GM18909 (cell line): ENCODE measurements around the gene PROM1.

Source experiments
- ATAC-seq: cut with Tn5 transposase; IDR thresholded peaks from one replicate; pipeline ENCODE4 v1.9.1; 2021; ENCODE audit warnings: mild to moderate bottlenecking; ENCODE audit not compliant: unreplicated experiment, poor library complexity

The PROM1 gene

DNA sequence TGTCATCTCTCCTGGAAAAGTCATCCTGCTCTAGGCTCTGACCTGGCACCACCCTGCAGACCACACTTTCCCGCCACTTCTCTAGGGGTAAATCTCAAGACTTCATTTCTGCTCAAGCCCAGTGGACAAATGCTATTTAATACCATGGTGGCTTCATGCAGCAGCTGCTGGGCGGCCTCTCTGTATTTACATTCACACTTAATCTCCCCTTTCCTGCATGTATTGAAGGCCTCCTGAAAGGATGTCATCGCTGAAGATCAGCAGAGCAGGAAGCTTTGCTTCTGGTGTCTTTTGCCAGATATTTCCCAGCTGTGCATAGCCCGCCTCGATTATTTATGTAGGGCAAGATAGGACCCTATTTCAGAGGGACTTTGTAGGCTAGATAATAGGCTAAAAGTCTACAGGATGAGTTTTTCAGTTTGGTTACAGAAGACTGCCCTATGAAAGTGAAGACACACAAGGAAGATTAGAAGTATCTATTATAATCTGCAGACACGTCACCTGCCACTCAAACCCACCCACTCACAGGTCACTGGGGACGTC, 17.2 kb downstream of the PROM1 start:
- no peak for ATAC-seq

DNA sequence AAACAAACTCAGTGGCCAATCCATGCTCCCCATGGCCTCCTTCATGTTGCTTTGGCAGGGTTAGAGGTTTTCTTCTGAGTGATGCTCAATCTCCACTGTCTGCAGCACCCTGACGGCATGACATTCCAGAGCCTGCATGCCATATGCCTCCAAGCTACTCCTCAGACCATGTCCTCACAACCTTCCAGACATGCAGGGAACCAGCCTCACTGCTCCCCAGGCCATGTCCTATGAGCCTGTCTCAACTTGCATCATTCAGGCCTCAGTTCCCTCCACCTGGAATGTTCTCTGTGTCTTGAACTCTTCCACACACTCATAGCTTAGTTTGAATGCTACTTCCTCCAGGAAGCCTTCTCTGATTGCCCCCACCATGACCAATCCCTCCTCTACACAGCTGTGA, 18.8 kb downstream of the PROM1 start:
- no peak for ATAC-seq

DNA sequence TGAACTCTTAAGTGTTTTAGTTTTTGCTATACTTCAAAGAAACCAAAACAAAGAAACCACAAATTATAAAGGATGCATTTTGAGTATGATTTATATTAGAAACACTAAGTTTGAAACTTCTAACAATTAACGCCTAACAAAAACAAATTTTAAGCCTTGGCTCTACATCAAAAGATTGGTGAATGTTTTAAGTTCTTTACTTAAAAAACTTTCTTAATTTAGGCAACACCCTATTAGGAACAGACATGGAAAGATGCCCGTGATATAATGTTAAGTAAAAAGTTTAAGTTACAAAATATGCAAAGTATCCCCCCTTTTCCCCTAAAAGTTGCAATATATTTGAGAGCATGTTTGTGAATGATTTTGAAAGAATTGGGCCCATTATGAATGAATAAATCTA, 21.2 kb downstream of the PROM1 start:
- no peak for ATAC-seq

DNA sequence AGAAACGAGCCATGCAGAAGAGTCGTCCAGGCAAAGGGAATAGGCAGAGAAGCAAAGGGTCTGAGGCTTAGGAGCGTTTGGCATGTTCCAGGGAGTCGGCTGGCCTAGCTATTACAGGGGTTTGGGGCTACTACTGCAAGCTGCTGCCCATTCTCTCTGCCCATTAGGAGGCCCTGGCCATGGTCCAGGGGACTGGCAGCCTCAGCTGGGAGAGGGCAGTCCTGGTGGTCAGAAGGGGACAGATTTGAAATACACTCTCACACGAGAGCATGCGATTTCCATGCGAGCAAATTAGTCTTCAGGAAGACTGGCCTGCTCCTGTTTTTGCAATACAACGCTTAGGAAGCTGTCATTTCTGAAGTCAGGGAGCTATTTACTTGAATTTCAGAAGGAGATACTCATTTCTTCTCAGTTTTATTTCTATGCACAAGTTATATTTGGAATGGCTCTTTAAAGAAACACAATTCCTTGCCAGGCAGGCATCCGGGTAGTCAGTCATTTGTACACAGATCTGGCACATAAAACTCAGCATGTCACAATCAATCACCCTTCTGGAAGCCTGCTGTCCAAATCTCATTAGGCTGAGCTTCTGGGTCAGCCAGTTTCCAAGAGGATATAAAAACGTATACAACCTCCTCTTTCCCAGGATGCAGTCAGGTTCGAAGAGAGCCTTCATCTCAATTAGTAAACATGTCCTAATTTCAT, 27.0 kb downstream of the PROM1 start:
- no peak for ATAC-seq

DNA sequence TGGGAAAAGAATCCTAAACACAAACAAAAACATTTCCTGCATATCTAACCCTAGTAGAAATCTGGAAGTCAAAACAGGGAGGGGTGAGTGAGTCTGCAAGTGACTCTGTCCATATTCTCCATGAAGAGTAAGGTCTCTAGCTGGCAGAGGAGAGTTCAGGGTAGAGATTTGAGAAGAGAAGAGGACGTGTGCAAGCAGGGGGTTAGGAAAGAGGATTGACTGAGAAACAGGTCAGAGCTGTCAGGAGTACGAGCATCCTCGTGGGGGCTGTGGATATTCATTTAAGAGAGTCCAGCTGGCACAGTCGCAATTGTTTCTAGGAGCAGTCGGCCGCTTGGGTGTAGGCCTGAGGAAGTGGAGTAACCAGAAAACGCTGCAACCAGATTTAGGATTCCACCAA, 27.9 kb downstream of the PROM1 start:
- no peak for ATAC-seq

DNA sequence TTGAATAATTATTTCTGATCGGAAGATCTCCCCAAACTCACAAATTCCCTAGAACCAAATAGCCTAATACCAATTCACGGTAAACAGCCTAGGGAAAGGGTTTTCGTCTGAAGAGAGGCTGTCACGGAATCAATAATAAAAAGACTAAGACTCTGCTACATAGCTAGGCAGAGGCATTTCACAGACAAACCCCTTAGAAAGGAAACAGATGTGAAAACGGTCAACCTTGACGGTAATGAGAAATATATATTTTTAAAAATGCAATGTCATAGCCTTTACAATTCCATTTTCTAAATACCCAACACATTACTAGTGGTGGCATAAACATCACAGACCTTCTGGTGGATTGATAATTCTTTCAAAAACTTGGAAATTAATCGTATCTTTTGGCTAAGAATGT, 28.4 kb downstream of the PROM1 start:
- ATAC-seq: no peak

DNA sequence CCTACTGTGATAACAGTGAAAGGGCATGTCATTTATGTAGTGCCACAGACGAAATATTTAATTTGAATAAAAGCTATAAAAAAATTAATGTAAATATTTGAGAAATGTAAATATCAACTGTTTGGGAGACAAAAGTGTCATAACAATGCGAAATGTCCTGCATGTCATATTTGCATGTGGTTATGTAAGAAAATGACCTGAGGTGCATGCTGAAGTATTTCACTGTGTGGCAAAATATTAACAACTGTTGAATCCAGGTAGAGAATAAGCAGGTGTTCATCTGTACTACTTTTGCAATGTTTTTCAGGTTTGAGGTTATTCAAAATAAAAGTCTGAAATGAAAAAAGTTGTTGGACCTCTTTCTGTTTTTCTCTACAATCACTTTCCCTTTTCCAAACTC, 30.9 kb downstream of the PROM1 start:
- no peak for ATAC-seq

DNA sequence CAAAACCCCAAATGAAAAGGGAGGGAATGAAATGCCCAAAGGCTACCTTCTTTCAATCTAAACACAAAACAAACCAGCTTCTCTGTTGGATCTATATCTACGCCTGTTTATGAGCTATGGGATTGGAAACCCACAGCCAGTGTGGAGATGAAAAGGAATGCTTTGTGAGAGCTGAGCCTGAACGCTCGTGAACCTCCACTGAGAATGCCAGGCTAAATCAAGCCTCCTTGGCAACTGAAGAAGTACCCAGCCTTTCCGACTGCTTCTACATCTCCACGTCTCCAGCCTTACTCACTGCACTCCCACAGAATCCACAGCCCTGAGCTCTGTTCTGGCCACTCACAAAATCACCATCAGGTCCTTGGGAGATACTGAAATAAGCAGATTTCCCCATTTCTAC, 31.8 kb downstream of the PROM1 start:
- ATAC-seq: no peak

DNA sequence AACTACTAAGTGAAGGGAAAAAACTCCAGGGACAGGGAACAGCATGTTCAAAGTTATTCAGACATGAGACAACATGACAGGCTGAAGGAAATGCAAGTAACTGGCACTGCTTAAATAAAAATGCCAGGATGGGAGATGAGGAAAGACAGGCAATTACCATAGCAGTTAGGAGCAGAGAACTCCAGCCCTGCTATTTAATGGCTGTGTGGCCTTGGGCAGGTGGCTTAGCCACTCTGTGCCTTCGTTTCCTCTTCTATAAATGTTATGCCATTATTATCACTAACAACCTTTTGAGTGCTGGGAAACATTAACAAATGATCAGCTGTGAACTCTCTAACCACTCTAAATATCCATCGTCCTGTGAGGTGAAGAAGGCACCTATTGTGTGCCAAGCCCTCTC, 32.7 kb downstream of the PROM1 start:
- no peak for ATAC-seq

DNA sequence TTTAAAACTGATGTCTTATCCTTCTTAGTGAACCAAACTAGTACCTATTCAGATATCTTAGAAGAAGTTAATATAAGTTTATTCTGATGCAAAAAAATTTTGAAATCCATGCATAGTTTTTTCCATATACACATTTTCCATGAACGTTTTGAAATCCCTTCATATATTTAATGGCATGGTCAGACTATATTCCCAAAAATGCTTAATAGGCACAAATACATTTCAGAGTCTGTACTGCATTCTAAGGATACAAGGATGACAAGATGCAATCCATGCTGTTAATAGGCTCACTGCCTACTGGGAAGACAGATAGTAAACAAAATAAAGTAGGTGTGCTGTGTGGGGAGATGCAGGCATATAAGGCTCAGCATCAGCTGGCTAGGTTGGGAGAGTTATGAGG, 33.2 kb downstream of the PROM1 start:
- ATAC-seq: no peak

DNA sequence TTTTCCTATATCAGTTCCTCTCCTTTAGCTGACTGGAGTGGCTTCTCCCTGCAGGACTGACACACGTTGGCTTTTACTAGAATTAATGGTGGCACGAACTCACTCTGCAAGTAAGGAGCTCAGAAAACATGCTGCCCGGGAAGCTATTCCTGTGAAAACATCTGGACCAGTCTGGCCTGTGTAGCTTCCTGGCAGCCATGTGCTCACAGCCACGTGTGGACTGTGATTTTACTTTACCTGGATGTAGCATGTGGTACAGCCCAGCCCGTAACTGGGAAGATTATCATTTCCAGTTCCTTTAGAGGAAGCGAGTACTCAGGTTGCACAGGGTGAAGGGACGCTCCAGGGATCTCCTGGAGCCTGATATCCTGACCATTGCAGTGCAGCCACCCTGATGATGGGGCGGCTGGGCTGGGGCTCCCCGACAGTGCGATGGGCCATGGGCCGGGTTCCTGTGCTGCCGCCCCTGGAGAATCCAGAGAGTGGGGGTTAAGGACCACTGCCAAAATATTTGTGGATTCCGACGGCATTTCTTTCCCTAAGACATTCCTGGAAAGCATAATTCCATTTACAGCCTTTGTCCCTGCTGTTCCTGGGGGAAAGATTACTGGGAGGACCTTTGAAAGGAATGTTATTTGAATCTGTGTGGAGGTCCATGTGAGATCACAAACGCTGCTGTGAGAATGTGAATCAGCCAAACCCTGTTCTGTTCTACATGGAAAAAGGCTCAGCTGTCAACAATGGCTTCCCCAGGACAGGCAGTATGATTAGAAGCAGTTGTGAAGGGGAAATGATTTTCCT, 35.0 kb downstream of the PROM1 start:
- ATAC-seq: no peak

DNA sequence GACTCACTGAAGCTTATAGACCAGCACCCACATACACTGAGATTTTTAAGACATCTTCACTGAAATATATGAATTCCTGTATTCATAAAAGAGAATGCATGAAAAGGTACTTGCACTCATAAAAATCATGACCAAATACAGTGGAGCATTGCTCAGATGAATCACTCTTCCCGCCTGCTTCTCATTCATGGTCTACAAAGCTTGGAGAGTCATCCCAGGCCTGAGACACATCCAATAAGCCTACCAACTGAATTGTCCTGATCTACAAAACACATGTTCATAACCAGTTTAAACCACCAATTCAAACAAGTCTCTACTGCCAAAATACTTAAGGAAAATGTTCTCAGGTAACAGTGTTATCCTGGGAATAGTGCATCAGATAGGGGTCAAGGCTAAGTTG, 38.1 kb downstream of the PROM1 start:
- ATAC-seq: no peak

DNA sequence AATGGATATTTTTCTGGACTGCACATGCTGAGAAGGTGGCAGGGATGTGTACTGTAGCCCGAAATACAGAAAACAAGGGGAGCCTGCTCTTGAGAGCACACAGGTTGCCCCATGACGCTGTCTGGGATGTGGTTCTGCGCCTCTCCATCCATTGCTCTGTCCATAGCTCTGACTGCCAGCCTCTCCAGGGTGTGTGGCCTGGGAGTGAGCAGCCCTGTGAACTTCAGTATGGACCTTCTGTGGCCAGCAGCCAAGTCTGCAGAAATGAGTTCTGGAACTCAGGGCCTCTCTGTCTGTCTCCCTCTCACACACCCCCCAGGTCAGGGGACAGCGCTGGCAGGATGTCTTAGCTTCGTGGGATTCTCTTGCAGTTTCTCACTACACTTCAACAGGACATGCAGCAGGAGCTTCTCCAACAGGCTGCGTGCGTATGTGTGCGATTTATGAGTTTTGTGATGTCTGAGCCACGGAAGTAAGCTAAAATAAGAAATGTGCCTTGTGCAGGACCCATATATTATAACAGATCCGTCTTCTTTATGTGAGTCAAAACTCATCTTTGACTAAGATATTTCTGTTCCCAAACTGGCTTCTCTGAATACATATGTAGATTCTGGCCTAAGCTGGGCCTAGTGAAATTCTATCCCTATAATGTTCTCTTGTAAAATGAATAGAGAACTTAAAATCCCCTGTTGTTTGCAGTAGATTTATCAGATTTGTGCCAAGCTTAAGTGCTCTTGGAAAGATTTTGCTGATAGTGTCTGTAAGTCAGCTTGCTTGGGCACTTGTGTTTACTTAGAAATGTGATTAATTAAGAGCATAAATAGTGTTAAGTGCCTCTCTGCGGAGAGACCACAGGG, 40.0 kb downstream of the PROM1 start:
- ATAC-seq: no peak

DNA sequence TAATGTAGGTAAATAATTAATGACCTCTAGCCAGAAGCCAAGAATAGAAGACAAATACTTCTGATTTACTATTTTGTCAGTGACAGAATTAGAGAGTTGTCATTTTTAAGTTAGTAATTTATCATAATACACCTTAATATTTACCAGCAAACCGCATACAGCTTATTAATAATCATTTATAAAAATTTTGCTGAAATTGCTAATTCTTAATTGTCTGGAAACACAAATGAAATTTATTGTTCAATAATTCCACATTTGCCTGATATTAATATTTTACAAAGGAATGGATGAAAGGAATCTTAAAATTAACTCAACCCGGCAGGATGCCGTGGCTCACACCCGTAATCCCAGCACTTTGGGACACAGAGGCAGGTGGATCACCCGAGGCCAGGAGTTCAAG, 44.7 kb downstream of the PROM1 start:
- no peak for ATAC-seq

DNA sequence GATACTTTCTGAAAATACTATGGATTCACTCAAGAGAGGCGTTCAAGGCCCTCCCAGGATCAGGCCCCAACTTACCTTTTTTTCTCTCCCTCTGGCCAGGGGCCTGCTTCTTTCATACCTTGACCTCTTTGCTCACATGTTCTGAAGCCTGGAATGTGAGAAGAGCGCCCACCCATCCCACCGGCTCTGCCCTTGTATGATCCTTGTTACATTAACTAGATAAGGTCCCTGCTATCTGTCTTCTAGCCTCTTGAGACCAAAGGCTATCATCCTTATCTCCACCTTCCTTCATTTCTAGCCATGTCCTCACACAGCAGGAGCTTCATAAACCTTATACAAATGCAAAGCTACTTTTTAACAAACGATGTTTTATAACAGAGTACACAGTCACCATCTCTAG, 45.9 kb downstream of the PROM1 start:
- ATAC-seq: no peak

DNA sequence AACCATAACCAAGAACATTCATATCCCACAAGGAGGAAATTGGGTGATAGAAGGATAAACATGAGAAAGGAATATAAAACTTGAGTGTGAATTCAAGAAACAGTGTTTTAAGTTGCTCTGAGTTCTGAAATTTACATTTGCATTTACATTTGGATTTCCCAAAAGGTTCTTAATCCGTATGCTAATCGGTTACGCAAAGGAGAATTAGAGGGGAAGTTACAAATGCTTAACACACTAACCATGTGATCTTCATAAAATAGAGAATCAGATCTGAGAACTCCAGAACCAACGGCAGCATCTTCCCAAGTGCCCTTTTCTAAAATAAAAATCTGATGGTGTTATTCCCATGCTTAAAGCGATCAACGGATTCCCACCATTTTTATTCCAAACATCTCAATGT, 48.0 kb downstream of the PROM1 start:
- no peak for ATAC-seq

DNA sequence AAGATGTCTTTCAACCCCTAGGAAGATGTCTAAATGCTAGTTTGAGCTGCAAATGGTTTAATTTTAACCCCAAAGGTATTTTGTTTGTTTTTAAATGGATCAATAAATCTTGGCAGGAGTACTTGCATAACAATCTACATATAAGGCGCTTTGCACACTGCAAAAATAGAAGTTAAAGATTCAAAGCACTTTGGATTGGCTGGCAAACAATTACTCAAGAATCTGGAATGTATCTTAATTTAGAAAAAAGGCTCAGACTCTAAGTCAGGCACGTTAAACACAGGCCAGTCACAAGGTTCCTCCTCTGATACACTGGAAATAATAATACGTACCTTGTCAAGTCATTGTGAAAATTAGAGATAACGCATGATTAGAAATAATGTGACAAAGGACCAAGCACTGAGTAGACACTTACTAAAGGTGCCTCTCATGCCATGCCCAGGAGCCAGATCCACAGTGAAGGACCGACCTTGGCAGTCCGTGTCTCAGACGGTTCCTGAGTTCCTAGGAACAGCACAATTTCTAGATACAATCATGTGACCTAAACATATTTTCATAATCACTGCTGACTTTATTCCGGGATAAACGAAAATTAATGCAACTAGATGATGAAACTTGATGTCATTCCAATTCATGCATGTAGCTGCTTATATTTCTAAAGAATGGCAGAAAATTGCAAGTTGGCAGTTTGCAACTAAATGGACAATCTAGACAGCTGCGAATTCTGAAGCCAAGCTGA, 49.6 kb downstream of the PROM1 start:
- ATAC-seq: no peak

DNA sequence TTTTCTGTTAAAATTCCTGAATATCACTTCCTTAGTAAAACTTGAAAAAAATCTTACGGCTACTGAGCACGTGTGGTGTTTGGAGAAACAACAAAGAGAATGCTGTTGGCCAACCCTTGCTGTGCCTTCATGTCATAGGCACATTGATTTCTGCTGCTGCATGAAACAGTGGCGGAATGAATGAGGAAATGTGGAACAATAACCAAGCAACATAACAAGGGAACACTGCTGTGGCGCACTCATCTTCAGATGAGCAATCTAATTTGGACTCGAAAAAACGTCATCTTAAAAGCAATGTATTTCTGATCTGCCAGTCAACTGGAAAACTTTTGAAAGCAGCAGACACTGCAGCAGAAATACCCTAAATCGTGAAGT, 51.4 kb downstream of the PROM1 start:
- no peak for ATAC-seq

DNA sequence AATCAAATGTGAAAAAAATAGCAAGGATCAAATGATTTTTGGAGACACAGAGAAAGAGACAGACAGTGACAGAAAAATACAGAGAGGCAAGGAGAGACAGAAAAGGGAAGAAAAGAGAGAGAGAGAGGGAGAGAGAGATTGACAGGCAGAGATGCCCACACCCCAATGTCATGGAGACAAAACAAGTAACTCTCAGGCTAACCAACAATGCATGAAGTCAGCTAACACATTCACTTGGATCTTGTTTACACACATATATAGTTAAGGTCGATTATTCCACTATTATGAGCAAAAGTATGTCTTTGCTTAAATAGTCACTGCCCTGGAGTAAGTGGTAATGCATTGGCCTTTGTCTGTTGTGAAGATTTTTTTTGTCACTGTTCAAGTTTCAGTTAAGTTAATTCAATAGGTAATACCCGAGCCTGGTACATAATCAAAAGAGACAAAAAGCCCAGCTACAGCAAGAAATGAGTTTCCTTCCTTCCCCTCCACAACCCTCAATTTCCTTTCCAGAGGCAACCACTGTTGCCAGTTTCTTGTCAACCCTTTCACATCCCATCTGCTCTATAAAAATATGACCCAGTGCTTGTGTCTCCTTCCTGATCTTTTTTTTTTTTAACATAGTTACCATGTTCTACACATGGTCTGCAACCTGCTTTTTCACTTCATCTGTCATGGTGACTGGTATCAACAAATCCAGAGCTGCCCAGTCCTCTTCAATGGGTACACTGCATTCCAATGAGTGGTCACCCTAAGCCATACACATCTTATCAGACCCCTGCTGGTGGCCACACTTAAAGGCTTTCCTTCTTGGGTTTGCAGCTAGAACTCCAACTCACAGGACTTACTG, 52.1 kb downstream of the PROM1 start:
- ATAC-seq: no peak
